HG02852 (cell line): ENCODE data around the gene YIPF4.
"Not testable (repeated sequence)": the region's sequence is repeated elsewhere in the genome, so short reads cannot be mapped to it uniquely, and the experiment has no call there.

Source experiments
- ATAC-seq: cut with Tn5 transposase; IDR thresholded peaks from one replicate; pipeline ENCODE4 v1.9.1; 2021; ENCODE audit warnings: mild to moderate bottlenecking, moderate library complexity; ENCODE audit not compliant: unreplicated experiment

YIPF4 gene

DNA sequence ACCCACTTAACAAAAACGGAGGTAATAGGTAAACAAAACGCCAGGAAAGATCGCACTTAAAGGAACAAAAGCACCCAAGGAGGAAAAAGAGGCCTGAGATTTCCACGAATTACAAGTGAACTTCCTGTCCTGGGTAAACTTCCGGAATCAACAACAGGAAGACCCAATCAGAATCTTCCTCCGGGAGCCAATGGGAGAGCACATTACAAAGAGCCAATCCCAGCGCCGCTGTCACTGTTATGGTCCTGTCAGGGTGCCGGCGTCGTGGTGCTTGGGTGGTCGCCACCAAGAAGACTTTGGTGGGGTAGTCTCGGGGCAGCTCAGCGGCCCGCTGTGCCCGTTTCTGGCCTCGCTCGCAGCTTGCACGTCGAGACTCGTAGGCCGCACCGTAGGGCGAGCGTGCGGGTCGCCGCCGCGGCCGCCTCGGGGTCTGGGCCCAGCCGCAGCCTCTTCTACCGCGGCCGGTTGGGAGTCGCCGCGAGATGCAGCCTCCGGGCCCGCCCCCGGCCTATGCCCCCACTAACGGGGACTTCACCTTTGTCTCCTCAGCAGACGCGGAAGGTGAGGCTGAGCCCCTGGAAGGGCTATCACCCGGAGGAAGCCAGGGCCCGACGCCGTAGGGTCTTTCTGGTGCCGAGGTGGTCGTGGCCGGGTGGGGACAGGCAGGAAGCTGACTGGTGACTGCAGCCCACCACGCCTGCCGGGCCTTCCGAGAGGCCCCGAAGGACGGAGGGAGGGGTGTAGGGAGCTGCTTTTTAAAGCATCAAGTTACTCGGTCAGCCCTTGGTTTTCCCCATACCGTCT lies at the start of gene YIPF4:
TSS of gene YIPF4 (plus strand) at position 231 of the 804 bp plus-strand sequence. CDS start at position 483, 252 bp downstream.
- ATAC-seq = peak; percentile 99

DNA sequence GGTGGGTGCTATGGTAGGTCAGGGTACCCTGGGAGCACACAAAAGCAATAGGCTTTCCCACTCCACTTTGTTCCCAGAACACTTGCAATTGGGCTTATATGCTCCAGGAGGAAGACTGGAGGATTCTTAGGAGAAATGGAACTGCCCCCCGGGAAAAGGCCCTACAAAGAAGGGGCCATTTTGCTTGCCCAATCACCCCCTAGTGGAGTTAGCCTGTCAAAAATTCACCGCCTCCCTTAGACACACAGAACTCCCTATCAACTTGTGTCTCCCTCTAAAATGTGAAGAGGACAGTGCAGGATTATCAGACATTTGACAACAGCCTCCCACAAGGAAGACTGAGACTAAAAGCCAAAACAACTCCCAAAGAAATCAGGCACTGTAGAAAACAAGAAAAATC lies 49.5 kb upstream of the YIPF4 start:
- ATAC-seq = no peak

DNA sequence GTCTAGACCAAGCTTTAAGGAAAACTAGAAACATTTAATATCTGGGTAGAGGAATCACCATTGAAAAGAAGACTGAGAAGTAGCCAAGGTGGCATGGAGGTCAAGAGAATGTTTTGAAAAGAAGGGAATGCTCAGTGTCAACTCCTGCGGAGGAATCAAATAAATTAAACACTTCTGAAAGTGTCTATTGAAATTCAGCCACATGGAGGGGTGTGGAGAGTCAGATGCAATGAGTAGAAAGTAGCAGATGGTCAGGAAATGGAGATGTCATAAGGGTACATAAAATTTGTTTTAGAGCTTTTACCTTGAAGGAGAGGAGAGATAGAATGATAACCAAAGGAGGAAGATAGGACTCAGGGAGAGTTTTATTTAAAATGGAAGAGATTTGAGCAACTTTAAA lies 48.1 kb upstream of the YIPF4 start:
- ATAC-seq = no peak

DNA sequence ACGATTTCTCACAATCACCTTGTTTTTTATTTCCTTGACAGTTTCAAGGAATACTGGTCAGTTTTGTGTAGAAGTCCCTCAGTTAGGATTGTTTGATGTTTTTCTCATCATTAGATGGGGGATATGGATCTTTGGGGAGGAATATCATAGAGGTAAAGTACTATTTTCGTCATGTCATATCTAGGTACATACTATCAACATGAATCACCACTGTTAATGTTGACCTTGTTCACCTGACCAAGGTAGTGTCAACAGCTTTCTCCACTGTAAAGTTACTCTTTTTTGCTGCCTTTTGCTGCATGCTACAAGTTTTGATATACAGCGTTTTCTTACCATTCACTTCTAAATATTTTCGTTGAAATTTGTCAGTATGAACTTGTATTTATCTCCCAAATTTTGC lies 45.7 kb upstream of the YIPF4 start:
- no peak for ATAC-seq

DNA sequence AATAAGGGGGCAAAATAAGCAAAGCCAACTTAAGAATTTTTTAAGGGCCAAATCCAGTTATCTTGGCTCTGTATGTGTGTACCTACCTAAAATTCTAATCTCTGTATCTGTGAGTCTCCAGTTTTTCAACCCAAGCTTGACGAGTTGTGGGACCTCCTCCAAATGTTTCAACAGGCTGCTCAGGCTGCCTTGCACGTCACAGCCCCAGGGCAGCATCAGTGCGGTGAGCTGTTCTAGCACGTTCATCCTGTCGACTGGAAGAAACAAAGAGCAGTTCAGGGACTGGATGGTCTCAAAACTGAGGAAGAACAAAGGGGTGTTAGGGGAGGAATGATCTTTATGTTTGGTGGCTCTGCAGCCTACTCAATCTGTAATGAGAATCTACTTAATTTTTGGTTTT lies 42.4 kb upstream of the YIPF4 start:
- ATAC-seq = no peak

DNA sequence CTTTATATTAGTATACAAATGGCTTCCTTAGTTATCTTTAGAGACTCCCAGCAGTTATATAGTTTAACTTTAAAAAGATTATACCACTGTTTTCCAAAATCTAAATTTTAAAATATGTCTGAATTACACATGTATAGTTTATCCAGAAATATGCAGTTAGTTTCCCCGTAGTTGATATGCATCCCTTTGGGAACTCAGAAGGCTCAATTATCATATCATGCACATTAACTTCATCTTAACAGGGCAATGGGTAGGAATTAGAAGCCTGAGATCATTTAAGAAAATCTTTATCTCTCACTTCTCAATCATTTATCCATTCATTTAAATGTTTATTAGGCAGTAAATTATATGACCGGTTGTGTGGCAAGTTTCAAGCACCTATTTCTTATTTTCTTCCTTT lies 40.2 kb upstream of the YIPF4 start:
- ATAC-seq = no peak

DNA sequence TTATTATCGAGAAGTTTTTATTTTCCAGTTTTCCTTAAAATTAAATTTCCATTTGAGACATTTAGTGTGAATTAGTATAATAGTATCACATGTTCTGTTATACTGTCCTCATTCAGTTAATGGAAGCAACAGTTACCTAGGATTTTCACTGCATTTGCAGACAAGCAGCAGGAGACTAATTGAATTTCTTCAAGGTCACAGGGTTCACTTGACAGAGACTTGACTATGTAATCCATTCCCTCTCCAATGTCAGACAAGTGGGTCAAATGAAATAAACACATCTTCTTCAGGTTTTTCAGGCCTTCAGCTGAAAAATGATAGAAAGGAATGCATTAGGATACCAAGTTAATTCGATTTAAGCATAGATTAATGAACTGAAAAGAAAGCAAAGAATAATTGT lies 39.7 kb upstream of the YIPF4 start:
- ATAC-seq = no peak

DNA sequence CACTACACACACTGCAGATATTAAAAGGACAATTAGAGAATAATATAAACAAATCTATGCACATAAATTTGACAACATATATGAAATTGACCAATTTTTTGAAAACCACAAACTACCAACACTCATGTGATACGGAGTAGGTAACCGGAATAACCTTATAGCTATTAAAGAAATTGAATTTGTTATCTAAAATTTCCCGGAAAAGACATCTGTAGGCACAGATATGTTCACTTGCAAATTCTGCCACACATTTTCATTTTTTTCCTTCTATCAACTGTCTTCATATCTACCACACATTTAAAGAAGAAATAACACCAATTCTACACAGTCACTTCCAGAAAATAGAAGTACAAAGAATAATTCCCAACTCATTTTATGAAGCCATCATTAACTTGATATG lies 35.4 kb upstream of the YIPF4 start:
- no peak for ATAC-seq

DNA sequence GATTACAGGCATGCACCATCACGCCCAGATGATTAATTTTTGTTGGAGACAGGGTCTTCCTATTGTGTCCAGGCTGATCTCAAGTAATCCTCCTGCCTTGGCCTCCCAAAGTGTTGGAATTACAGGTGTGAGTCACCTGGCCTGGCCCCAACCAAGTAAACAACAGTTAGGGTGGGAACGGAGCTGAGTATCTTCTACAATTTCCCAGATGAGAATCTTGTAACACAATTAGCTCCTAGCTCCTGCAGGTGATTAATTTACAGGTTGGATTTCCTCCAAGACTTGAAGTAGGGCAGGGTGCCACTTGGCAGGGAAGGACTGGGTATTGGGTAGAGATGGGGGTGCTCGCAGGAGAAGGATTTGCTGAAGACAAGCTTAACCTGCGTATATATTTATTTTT lies 30.8 kb upstream of the YIPF4 start:
- ATAC-seq = no peak

DNA sequence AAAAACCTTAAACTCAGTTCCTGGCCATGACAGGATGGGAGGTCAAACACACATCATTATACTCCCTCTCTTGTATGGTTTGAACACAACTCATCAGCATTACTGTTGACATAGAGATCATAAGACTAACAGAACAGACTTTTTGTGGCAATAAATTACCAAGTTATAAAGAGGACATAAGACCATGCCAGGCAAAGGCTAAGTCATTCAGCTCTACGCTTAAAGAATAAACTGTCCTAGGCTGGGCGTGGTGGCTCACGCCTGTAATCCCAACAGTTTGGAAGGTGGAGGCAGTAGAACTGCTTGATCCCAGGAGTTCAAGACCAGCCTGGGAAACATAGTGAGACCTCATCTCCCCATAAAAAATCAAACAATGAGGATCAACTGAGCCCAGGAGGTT lies 29.4 kb upstream of the YIPF4 start:
- no peak for ATAC-seq

DNA sequence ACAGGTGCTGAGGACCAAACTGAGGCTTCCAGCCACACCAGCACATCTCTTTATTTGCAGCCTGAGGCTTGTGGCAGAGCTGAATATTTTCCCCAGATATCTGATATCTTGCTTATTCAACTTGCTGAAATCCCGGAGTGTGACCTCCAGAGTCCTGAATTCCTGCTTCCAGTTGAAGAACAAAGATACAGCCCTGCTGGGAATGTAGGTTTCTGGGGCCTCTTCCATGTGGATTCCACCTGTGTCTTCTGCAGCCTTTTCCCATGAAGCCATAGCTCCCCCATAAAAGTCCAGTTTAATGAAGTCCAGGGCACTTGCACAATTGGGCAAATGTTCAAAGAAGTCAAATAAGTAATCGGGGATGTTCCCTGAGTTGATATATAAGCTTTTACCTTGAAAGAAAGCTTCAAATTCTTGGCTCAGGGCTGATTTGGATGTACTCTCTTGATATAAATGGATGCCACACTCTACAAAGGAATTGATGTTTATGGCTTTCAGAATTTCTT lies 27.9 kb upstream of the YIPF4 start:
- no peak for ATAC-seq

DNA sequence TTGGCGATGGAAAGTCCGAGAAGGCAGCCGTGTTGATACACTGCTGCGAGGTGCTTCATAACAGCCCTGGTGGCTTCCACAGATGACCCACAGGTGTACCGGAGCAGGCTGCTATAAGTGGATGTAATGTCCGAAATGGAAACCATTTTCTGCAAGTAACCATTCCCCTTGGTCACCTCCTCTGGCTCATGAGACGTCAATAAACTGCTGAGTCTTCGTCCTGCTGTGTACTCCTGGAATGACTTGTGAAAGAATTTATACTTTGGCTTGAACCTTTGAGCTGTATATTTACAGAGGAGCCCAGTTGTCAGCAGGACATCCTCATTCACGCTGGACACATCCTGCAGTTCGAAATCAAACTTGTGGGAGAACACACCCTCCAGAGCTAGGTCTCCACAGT lies 27.4 kb upstream of the YIPF4 start:
- no peak for ATAC-seq

DNA sequence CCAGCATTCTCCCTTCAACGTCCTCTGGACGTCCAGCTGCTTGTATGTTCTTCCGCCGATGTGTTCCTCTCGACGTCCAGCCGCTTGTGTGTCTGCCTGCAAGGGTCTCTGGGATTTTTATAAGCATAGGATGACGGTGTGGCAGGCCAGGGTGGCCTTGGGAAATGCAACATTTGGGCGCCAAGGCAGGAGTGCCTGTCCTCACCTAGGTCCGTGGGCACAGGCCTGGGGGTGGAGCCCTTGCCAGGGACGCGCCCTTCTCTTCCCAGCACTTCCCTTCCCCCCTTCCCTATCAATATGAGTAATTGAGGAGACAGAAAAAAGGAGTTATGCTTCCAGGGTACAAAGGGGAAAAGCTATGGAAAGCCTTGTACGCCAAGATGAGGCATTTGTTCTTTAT lies 19.5 kb upstream of the YIPF4 start:
- no peak for ATAC-seq

DNA sequence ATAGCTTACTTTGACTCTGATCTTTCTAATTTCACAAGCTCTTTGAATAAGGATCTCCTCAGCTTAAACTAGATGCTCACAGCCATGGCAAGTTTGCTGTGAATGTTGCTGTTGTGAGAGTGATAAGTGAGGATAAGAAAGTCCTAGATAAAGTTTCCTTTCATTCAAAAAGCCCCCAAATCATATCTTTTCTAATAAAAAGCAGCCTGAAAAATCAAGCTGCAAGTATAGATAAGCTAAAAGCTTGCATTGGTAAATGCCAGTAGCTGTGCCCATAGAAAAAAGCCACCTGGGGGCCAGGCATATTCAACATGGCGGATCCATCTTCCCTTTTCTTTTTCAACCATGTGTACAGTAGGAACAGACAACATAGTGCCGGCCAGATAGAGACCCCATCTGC lies 17.3 kb upstream of the YIPF4 start:
- no peak for ATAC-seq

DNA sequence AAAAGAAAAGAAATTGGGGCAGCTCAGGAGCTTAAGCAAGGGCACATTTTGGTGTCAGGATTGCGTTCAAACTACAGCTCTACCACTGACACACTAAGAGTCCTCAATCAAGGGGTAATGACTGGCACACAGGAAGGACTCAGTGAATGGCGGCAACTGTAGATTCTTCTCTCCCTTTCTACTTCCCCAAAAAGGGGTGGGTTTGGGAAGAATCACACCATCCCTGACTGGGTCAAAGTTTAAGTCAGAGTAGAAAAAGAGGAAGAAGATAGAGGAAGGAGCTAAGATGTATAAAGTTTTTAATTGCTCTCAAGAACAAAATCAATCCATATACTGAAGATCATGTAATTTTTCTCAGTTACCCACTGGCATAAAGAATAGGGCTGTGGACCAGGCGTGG lies 15.6 kb upstream of the YIPF4 start:
- ATAC-seq = no peak

DNA sequence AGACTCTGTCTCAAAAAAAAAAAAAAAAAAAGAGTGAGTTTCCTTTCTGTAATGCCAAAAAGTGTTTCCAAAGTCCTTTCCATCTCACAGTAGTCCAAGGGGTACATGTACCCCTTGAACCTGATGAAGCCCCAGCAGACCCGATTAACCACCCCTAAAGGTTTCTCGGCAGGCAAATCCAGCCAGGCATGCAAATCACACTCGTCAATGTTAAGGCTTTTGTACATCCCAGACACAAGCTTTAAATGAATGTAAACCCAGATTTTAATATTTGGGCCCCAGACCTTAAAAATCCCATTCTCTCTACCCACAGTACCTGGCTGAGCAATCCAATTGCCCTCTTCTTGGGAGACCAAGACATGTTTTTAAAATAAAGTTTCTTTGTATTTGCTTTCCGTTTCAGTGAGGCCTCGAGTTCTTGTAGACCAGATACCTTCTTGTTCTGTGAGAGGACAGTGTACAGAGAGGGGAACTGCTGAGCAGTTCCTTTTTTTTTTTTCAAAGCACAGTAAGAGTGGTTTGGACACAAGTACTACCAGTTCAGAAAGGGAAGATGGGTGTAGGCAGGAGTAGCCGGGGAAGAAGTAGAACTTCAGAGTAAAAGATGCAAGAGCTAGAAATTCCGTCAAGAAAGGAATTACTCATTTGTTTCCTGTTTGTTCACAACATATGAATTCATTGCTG lies 13.1 kb upstream of the YIPF4 start, which contains the start of gene NLRC4:
TSS of gene NLRC4 (minus strand) at position 465 of the 684 bp plus-strand sequence. CDS start 8,111 bp downstream, outside the sequence.
- peak; percentile 97 for ATAC-seq

DNA sequence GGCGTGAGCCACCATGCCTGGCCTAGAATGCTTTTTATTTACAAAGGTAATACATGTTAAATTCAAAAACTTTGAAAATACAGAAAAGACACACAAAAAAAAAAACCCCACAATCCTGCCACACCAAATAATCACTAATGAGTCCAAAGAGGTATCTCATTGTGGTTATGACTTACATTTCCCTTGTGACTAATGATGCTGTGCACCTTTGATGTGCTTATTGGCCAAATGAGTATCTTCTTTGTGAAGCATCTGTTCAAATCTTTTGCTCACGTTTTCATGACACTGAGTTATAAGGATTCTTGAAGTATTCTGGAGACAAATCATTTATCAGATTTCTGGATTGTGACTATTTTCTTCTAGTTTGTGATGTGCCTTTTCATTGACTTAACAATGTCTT lies 6.6 kb upstream of the YIPF4 start:
- ATAC-seq = no peak

DNA sequence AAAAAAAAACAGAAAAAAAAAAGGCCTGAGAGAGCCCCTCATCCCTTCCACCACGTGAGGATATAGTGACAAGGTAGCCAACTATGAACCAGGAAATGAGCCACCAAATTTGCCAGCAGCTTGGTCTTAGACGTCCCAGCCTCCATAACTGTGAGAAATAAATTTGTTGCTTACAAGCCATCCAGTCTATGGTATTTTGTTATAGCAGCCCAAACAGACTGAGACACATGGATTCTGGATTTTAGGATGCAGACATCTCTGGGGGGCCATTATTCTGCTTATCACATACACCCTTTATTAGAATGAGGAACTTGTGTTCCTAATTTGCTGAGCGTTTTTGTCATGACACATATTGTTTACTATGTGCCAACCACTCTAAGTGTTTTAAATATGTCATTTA lies 5.4 kb upstream of the YIPF4 start:
- ATAC-seq = no peak

DNA sequence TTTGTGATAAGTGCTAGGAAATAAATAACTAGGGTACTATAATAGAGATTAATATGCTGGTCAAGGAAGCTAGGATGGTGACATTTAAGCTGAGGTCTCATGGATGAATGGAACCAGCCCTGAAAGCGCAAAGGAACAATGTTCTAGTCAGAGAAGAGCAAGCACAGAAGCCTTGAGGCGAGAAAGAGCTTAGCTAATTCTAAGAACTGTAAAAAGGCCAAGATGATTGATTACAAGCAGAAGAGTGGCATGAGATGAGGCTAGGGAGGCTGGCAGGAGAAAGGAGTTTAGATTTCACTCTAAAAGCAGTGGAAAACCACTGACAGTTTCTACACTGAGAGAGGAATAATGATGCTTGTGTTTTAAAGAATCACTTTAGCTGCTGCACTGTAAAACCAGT lies 3.4 kb upstream of the YIPF4 start:
- ATAC-seq = no peak

DNA sequence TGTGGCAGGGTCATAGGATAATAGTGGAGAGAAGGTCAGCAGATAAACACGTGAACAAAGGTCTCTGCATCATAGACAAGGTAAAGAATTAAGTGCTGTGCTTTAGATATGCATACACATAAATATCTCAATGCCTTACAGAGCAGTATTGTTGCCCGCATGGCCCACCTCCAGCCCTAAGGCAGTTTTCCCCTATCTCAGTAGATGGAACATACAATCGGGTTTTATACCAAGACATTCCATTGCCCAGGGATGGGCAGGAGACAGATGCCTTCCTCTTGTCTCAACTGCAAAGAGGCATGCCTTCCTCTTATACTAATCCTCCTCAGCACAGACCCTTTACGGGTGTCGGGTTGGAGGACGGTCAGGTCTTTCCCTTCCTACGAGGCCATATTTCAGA lies 1.9 kb upstream of the YIPF4 start:
- ATAC-seq = not testable (repeated sequence)

DNA sequence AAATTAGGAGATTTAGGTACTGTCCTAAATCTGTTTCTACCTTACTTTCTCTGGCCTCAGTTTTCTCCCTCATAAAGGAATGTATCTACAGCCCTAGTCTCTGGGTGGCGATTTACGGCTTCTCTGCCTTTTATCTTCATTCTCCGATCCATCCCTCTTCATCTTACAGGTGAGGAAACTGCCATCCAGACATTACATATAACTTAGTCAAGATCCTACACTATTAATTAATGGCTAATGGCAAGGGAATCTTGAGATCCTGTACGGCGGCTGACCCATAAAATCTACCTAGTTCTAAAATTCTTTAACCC lies 386 bp upstream of the YIPF4 start:
- ATAC-seq = no peak

DNA sequence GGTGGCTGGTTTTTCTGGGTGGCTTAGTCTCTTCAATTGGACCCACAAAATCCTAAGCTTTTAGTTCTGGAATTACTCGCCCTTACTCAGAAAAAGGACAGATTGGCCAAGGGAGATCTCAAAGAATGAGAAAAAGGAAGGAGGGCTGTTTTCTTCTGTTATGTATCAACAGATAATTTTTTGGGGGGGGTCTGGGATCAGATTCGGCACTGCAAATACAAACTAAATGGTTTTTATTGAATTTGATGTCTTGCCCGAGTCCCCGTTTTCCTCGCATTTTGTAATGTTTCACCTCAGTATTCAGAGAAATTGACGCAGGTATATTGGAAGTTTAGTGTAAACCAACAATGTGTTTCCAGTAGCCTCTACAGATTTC lies 762 bp downstream of the YIPF4 start:
- ATAC-seq = no peak
